Activated effector memory CD4-positive, alpha-beta T cell treated with Interleukin-2 at 50 U/mL for 16 hours (primary cell): ENCODE measurements around the gene TMEM95.

Source experiments
- DNase-seq: peaks from one replicate; pipeline ENCODE4 v3.0.0-alpha.2; 2020

Gene TMEM95

DNA sequence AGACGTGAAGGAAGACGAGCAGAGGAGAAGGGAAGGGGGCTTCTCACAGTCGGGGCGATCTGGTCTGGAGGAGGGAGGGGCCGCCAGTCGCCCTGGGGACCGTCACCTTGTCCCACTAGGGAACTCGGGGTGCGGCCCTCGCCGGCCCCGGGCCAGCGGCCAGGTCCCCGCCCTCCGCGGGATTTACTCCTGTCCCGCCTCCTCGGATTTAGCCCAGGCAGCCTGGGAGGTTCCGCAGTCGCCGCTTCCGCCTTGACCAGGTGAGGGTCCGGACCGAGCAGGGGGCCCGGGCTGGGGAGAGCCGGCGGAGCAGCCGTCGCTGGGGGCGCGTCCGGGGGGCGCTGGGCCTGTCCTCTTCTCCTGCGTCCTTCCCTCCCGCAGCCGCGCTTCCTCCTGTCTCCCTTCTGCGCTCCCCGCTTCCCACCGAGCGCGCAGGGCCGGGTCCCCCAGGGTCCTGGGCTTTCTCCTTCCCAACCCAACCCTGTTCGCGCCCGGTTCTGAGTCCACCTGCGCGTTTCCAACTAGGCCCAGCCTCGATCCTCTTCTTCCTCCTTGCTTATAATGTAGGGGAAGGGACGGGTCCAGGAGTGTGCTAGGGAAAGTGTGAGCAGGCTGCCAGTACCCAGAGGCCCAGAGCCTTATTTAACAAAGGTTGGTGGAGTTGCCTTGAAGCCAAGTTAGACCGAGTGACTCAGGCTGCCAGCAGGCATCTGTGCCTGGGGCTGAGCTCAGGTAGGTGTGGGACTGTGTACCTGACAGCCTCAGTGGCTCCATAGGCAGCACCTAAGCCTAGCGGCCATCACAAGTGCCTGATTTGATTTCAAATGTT, 26.1 kb downstream of the TMEM95 start, which contains the start of gene TNK1:
Gene TNK1, plus strand, starts transcription at position 235 of the 829 bp plus-strand sequence. CDS start 1,838 bp downstream, outside the sequence.
- no peak for DNase-seq

DNA sequence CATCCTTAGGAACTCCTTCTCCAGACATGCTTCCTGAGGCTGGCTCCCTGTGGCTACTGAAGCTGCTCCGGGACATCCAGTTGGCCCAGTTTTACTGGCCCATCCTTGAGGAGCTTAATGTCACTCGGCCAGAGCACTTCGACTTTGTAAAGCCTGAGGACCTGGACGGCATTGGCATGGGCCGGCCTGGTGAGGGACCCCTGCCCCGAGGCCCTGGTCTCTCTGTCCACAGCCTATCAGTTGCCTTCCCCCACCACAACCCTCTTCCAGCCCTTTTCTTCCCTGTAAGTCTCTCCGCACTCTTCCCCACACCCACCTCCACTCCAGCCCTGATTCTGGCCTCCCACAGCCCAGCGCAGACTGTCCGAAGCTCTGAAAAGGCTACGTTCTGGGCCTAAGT, 27.9 kb downstream of the TMEM95 start:
- DNase-seq = no peak

DNA sequence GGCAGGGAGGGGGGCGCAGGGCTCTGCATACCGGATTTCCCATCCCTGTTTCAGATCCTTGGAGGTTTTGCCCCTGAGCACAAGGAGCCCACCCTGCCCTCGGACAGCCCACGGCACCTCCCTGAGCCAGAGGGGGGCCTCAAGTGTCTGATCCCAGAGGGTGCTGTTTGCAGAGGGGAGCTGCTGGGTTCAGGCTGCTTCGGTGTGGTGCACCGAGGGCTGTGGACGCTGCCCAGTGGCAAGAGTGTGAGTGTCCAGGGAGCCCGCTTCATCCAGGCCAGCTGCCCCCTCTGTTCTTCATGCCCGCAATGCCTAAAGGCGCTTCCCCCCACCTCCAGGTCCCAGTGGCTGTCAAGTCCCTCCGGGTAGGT, 28.4 kb downstream of the TMEM95 start:
- no peak for DNase-seq

DNA sequence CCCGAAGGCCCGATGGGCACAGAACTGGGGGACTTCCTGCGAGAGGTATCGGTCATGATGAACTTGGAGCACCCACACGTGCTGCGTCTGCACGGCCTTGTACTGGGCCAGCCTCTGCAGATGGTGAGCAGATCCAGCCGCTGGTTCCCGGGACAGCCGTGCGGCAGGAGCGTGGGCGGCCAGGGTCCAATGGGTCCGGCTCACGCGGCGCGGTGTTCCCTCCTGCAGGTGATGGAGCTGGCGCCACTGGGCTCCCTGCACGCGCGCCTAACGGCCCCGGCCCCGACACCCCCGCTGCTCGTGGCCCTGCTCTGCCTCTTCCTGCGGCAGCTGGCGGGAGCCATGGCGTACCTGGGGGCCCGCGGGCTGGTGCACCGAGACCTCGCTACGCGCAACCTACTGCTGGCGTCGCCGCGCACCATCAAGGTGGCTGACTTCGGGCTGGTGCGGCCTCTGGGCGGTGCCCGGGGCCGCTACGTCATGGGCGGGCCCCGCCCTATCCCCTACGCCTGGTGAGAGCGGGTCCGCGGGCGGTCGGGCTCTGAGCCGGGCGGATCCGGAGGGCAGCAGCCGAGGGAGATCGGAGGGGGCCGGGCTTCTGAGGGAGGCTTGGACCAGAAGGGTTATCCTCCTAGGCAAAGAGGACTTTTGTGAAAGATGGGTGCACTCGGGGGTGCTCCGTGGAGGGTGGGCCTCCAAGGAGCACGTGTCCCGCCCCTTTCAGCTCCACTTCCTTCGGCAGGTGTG, 29.0 kb downstream of the TMEM95 start:
- peak; percentile 77 for DNase-seq

DNA sequence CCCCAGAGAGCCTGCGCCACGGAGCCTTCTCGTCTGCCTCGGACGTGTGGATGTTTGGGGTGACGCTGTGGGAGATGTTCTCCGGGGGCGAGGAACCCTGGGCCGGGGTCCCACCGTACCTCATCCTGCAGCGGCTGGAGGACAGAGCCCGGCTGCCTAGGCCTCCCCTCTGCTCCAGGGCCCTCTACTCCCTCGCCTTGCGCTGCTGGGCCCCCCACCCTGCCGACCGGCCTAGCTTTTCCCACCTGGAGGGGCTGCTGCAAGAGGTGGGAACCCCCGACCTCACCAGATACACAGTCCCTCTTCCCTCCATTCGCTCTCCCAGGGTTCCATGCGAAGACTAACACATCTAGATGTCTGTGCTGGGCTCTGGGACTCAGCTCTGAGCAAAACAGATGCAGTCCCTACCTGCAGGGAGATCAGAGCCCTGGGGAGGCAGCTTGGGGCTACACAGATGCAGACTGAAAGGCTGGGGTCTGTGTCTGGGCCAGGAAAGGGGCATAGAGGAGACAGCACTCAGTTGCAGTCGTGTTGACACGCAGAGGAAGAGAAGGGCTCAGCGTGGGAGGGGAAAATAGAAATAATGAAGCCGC, 29.6 kb downstream of the TMEM95 start:
- no peak for DNase-seq

DNA sequence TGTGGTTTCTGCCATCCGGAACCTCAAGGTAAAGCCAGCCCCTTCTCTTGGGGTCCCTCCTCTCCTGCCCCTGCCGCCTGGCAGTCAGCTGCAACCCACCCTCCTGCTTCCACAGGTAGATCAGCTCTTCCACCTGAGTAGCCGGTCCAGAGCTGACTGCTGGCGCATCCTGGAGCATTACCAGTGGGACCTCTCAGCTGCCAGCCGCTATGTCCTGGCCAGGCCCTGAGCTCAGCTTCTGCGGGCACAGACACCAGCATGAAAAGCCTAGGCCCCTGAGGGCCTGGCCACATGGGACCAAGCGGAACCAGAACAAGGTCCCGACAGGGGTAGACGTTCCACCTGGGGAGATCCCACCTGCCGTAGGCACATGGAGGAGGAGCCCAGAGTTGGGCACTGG, 33.9 kb downstream of the TMEM95 start:
- DNase-seq = no peak

DNA sequence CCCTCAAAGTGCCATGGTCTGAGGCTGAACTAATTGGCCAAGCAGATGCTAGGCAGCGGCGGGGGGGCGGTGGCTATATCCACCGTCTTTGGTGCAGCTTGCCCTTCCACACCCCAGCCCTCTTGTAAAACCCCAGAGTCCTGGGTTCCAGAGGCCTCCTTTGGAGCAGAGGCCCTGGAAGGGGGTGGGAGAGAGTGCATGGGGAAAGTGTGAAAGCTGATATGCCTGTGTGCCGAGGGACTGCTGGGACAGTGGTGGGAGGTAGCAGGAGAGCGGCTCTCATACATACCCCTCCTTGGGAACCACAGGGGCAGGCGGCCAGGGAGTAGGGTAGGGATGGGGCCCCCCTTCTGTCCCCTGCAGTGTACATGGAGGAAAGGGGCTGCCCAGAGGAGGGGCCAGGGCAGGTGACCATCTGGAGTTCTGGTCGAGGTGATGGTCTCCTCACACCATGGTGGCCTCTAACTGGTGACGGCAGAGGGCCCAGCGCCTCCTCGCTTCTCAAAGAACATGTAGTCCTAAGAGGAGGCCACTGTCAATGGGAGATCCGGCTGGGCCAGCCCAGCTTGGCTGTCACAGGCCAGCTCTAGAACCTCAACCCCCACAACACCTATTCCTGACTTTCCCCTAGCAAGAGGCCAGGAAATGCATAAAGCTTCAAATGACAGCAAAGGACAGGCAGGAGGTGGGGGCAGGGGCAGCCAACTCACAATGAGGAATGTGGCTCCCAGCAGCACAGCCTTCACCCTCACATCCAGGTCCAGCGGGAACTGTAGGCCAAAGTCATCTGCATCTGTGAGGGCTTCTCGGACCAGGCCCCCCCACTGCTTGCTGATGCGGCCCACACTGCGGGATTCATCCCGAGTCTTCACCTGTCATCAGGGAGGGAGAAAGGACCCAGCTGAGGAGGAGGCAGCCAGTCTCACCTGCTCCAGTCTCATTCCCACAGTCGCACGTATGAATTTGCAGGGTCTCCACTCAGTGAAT, 35.3 kb downstream of the TMEM95 start:
- DNase-seq = no peak

DNA sequence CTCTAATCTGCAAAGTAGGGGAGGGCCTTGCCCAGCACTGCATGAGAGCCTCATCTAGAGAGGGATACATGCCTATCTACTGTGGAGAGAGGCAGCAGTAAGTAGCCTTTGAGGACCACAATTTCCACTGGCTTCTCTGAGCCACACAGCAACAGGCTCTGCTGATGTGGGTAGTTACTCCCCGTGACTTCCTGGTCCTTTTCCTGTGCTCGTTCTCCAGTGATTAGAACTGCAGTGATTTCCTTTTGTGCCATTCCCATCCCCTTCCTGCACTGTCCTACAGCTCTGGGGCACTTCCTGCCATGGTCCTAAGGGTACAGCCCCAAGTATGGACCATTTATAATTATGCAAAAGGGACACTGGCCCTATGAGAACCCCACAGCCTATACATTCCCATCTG, 36.4 kb downstream of the TMEM95 start:
- DNase-seq = no peak

DNA sequence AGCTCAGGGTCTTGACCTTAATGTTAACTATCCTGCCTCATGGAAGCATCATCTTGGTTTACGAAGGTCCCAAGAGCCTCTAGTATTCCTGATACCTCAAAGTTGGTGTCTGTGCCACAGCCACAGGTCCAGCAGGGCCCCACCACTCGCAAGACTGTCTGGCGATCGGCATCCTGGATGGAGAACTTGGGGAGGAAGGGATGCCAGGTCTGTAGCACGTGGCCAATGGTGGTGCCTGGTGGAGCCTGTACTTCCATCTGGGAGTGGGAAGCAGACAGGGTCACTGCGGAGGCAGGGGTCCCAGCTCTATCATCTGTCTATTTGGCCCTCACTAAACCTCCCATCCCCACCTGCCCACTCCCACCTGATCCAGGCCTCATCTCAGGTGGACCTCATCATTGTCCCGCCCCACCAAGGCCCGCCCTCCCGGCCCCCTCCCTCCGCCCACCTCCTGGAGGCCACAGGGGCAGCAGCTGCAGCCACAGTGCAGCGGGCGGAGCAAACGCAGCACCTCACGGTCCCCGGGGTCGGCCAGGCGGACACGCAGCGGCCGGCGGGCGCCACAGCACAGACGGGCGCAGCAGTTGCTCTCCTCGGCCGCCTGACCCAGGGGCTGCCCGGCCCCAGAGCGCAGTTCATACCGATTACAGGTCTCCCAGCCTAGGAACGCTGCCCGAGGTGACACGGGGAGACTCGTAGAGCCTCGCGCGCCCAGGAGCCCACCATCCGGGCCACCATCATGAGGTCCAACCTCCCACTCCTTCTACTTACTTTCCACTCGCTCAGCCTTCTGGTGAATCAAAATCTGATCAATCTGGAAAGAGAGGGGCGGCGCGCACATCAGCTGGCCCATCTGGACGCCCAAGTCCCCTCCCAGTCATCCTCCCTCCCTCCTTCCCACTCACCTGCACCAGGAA, 38.0 kb downstream of the TMEM95 start:
- no peak for DNase-seq

DNA sequence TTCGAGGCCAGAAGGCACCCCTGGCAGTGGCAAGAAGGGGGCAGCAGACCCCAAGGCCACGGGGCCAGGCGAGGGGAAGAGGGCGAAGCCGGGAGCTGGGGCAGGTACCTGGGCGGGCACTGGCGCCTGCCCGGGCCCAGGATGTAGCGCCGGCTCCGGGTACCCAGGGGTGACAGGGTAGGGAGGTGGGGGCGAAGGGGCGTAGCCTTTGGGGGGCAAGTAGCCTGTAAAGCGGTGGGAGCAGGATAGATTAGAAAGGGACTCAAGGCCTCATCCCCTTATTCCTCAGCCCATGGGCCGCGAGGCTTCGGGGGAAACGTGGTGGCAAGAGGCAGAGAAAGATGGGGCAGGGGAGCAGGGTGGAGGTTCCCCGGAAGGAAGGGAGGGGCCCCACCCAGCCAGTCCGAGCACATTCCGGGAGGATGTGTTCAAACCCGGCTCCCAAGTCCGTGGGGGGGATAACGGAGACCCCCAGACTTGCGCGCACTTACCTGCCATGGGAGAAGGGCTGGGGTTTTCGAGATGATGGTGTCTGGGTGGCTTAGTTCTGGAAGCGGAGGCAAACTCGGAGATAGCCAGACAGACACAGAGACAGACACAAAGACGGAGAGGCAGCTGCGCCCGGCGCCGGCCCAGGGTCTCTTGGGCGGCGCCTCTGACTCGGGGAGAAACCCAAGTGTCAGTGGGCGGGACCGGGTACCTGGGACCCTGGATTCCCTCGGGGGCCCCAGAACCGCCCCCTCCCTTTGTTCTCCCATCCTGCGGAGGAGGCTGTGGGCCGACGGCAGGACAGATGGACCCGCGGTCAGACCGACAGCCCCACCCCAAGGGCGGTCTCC, 38.9 kb downstream of the TMEM95 start:
- DNase-seq = peak; percentile 31

DNA sequence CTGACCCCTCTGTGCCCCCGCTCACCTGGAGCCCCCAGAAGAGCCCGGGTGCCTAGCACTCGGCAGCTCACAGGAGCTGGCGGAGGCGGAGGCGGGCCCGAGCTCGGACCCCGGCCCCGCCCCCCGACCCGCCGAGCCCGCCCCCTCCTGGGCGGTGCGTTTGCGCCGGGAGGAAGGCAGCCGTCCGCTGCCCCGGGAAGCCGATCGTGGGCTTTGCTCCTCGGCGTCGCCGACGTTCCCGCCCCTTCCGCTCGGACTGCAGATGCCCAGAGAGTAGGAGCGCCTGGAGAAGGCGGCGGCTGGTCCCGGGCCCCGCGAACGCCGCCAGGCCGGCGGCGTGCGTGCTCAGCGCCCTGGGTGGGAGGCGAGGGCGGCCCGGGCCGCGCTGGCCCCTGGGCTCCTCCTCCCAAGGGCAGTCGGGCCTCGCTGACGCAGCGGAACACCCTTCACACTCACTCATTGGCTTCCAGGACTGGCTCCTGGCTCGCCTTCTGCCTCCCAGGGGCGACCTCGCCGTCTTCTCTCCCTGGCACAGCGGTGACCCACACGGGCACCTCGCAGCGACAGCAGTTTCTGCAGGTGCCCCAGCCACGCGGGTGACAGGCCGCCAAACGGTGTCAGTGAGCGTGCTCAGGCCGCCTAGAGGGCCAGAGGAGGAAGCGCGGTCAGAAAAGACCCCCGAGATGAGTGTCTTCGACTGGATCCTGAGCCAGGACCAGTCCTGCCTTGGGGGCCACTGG, 39.7 kb downstream of the TMEM95 start, which contains the start of gene PLSCR3:
Gene PLSCR3, minus strand, starts transcription at position 74 of the 740 bp plus-strand sequence. CDS start 415 bp downstream, outside the sequence.
- peak; percentile 80 for DNase-seq

DNA sequence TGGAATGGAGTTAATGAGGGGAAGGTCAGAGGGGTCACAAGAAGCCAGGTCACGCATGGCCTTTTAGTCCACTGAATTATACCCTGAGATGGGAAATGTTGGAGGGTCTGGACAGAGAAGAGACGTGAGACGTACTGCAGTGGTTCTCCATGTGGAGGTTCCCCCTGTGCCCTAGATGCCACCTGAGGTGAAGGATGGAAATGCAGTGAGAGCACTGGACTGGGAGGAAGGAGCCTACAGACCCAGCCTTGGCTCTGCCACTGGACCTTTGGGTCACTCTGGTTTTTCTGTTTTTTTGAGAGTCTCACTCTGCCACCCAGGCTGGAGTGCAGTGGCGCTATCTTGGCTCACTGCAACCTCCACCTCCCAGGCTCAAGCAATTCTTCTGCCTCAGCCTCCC, 41.2 kb downstream of the TMEM95 start:
- no peak for DNase-seq

DNA sequence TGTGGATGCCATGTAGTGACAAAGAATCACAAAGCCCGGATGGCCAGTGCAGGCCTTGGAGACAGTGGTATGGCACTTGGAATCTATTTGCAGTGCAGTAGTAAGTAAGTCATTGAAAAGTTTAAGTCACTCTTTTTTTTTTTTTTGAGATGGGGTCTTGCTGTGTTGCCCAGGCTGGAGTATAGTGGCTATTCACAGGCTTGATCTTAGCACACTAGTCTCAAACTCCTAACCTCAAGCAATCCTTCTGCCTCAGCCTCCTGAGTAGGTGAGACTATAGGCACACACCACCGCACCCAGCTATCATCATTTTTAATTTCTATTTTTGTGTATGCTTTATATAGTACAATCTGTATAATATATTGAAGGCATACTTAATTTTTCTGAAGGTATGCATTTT, 43.7 kb downstream of the TMEM95 start:
- DNase-seq = no peak

DNA sequence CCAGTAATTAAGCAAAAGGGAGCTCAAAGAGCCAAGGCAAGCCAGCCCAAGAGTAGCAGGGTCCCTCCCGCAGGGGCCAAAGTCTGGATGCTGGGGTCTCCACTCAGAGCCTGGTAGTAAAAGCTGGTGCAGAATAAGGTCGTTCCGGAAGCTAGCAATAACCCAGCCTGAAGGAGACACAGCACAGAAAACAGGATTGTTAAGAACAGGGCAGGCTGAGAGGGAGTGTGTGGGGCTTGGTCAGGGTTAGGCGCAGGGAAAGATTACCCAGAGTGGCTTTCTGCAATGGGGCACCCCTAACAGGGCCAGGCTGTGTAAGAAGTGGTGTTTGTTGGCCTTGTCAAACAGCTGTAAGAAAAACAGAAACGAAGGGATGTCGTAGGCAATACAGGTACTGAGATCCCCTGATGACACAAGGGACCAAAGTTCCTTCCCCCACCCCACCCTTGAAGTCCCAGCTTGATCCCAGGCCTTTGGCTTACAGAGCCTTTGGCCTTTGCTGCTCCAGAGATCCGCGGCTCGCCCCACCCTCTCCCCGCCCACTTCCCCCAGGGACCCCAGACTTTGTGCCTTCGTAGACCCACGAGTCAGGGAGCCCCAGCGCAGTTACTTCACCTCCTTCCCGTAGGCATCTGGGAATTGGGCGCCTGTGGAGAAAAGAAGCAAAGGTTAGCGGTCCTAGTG, 48.2 kb downstream of the TMEM95 start:
- DNase-seq = no peak

DNA sequence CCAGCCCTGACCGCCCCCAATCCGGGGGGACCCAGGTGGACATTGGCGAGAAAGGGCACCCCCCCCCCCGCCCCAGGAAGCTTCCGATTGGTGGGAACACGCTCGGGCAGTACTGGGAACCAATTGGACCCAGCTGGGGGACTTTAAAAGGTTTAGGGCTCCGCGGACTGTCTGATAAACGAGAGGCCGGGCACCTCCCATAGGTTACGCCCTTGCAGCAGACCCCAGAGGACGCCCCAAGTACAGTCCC, 48.7 kb downstream of the TMEM95 start:
- DNase-seq = no peak

DNA sequence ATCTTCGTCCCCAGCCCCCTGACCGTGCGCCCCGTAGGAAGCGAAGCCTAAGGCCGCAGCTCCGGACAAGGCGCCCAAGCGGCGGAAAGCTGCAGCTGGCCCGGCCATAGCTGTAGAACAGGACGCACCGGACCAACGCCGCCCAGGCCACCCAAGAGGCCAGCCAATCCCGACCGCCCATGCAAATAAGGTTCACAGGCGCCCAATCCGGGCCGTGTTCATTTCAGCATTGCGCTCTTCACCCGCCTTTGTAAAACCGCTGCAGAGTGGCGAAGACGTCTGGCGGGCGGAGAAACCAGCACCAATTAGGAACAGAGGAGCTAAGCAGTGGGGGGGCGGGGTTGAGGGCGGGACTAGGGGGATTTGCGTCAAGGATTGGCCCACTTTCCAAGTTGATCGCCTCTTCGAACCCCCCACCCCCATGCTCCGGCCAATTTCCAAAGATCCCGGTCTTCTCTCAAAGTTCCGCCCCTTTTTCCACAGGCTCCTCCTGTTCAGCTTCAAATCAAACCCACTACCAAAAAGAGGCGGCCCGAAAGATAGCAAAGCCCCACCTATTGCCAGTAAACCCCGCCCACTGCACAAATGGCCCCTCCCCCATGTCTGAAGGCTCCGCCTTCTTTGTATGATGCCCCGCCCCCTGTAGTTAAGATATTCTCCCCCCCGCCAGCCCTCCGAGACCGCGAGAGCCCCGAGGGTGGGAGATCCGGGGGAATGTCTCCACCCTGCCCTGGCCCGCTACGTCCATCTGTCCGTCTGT, 49.2 kb downstream of the TMEM95 start, which contains the start of gene TMEM256:
Gene TMEM256, minus strand, starts transcription at position 121 of the 760 bp plus-strand sequence. Its CDS starts 13 bp downstream, at position 108.
- DNase-seq = peak; percentile 92

DNA sequence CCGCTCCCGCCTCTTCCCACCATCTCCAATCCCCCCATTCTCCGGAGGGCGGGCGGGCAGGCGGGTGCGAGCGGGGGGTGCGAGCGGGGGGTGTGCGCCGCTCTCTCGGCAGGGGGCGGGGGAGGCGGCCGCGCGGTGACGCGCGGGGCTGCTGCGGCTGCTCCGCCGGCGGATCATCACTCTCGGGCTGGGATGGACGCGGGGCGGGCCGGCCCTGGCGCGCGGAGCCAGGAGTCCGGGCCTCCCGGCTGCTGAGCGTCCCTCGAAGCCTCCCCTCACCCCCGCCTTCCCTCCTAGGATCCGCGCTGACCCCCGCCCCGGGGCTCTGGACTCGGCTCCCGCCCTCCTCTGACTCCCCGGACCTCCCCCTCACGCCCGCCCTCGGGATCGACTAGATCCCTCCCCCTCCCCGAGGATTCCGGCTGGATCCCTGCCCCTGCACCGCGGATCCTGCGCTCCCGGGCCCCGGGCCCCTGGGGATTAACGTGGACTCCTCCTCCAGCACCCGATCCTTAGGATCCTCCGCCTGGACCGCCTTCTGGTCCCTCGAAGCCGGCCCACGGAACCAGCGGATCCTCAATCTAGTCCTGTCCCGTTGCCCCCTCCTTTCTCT, 49.9 kb downstream of the TMEM95 start:
- DNase-seq = no peak
